ENCODE measurements around the gene CIITA.
"Not testable (repeated sequence)": the region's sequence is repeated elsewhere in the genome, so short reads cannot be mapped to it uniquely, and the experiment has no call there.

Gene CIITA

DNA sequence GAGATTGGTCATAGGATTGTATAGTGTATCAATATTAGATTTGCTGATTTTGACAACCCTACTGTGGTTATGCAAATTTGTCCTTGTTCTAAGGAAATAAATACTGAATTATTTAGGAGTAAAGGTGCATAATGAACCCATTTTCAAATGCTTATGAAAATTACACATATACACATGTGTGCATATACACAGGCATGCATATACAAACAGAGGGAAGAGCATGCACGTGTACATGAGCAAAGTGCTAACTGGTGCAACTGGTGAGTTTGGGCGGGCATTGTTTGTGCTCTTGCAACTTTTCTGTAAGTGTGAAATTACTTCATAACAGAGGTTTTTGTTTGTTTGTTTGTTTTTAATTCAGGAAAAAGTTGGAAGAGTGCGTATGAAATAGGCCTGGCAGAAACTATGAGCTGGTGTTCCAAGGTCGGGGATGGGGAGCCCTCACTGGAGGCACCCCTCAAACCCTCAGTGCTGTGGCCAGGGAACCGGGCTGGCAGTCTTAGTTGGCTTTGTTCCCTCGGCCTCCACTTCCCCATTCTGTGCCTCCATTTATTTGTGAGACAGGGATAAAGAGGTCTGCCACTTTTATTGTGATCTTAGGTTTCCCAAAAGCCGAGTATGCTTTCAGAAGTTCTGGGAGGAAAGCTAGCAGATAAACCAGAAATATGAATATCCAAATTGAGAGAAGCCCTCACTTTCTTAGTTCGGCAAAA lies 59.4 kb downstream of the CIITA start:
- DNase-seq = no peak

- DNase-seq = no peak
These were observed 60.3 kb downstream of the CIITA start for GRCh38 chr16:10937068-10937859.

- peak; percentile 69 for DNase-seq
These were observed 61.3 kb downstream of the CIITA start for GRCh38 chr16:10938321-10938720.

DNA sequence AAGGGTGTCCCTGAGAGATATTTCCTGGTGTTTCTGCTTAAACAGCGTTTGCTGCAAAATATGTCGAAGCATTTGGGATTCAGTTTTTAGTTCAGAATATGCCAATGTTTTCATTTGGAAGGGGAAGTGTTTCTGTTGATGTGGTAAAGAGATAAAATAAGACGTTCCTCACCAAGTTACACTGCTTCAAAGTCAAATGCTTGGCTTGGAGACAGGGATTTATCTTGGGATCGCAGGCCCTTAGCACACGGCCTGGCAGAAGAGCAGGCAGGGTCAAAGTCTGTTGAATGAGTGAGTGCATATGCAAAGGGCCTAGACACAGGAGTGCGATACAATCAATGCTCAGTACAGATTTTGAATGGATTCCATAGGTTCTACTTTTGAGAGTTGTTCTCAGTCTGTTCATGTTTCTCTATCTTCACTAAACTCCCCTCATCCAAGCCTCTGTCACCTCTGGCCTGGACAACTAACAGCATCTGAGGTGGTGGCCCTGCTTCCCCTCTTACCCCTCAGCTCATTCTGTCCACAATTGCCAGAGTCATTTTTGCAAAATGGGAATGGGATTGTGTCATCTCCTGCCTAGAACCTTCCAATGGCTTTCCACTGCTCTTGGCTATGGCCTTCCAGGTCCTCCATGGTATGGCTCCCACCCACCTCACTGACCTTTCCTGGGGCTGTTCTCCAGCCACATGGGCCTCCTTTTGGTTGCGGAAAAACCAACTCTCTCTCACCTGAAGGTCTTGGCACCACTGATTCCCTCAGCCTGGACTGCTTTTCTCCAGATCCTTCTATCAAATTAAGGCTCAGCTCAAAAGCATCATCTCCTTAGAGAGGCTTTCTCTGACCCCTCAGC lies 62.0 kb downstream of the CIITA start:
- no peak for DNase-seq

DNA sequence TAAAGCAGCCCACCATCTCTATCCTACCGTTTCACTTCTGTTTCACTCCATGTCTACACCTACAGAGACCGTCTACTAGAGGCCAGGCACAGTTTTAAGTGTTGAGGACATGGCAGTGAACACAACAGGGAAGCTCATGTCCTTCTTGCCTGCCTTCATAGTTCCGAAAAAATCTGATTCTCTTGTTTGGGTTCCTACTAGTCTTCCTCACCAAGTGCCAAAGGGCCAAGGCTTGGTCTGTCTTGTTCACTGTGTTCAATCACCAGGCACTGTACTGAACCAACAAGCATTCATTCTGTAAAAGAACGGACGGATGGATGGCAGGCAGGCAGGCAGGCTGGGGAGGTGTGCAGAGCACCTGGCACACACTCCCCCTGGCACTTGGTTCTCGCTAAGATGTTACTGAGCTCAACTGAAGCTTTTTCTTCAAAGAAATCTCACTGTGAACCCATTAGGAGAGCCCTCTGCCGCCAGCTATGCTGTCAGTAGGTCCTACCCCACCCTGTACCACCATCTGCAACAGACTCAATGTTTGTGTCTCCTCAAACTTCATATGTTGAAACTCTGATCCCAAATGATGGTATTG lies 62.7 kb downstream of the CIITA start:
- DNase-seq = no peak

DNA sequence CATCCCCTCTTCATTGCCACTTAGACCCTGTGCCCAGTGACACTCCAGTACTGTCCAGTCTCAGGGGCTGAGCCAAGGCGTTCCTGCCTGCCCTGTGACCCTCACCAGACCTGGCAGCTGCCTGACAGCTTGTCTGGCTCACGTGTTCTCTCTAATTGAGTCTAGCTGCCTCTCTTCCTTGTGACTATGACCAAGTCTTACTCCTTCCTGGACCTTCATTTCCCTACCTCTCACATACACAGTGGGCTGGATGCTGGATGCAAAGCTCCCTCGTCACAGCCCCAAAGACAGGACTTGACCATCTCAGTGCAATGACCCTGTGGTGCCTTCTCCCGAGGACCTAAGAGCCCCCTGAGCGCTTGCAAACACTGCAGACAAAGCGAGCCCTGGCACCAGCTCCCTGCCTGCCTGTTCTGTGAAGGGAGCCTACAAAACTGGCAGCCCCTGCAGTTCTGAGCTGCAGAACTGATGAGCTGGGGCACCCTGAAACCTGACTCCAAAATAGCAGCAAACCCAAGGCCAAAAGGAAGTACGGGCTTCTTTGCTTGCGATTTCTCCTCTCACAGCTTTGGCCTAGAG lies 63.6 kb downstream of the CIITA start:
- no peak for DNase-seq

DNA sequence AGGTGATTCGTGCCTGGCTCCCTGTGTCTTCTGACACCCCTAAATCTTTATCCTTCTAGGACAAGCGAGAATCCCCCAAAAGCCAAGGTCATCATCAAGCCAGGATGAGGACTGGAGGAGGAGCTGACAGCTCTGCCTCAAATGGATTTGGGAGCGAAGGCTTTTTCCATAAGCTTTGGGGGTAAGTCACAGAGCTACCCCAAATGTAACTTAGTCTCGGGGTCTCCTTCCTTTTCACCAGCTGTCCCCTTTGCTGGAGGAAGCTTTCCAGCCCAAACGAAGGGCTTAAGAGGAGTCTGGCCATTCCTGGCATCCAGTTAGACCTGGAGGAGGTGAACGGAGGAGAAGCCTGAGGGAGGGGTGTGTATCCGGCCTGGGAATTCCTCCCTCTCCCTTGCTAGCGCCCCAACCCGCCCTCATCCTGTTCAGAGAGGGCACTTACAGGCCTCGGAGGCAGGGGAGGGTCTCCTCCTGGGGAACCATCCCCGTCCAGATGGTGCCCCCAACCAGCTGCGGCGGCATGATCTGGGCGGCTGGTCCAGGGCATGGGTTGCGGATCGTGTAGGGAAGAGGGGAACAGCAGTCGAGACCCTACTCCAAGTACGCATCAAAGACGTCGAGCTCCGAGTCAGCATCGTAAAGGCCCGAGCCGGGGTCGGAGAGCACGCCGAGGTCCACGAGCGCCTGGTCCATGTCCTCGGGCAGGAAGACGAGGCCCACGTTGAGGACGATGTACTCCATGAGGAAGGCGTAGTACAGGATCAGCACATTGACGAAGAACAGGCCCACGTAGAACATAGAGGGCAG lies 64.3 kb downstream of the CIITA start:
- DNase-seq = no peak

GRCh38 chr16:10941935-10942351 lies 64.9 kb downstream of the CIITA start:
- not testable (repeated sequence) for DNase-seq

GRCh38 chr16:10942352-10943063 lies 65.5 kb downstream of the CIITA start, which contains the start of gene DEXI:
TSS of gene DEXI (minus strand) at chr16:10942468. CDS start at chr16:10942005, 463 bp downstream.
- peak; percentile 95 for DNase-seq

- DNase-seq = no peak
These were observed 66.0 kb downstream of the CIITA start for GRCh38 chr16:10943064-10943353.

GRCh38 chr16:10944249-10945064 lies 67.5 kb downstream of the CIITA start, which contains the start of gene CLEC16A:
TSS of gene CLEC16A (plus strand) at chr16:10944564. CDS start at chr16:10944718, 154 bp downstream.
- DNase-seq = peak; percentile 96

DNA sequence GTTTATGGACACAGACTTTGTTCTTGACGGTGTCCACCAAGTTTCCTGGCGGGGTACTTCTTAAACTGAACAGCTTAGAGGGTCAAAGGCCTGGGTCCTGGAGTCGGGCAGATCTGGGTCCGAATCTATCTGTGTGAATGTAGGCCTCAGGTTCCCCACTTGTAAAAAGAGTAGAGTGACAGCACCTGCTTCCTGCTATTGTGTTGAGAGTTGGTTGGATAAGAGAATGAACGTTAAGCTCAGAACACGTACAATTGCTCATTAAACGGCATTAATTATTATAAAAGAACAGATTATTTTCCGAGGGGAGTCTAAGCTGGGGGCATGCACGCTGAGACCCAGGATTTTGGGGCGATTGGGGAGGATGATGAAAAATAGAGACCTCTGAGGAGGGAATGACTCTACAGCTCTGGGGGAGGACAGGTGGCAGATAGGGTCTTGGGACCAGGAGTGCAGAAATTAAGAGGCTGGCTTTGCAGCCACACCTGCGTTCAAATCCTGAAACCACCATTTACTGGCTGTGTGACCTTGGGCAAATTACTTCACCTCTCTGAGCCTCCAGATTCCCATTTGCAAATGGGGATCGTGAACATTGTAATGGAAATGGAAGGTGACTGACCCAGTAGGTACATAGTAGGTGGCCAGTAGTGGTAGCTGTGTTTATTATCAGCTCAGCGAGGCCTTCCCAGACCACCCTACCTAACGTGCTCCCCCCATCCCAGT lies 68.2 kb downstream of the CIITA start:
- DNase-seq = no peak

DNA sequence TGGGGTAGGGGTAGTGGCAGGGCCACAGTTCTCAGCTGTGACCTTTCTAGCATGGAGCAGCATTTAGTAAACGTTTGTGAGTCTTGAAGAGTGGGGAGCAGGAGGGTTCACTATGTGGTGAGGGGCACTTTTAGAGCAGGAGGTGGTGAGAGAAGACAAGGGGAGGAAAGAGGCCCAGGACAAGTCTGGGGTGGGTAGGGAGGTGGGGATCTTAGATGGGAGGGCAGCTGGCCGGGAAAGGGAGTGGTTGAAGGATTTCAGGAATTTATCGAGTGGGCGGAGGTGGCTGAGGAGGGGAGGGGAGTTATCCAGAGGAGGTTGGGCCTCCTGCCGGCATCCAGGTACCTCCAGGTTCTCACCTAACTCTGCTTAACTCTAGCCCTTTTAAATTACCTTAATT lies 69.3 kb downstream of the CIITA start:
- no peak for DNase-seq

- DNase-seq = no peak
These were observed 70.3 kb downstream of the CIITA start for GRCh38 chr16:10947211-10947787.

GRCh38 chr16:10949424-10949970 lies 72.5 kb downstream of the CIITA start:
- DNase-seq = no peak

DNA sequence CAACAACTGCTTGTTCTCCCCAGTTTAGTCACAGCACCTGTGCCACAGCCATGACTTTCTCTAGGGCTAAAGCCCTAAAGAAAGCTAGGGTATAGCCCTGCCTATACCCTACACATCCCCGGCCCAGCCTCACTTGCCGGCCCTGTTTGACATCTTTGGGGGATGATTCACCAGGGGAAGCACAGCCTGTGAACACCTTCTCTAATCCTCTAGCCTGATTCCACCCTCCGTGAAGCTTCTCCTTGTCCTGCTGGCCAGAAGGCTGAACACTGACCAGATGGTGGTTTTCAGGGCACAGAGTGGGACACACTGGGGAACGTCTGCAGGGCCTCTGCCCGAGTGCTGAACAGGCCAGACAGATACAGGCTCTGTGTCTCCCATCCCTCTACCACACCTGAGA lies 73.4 kb downstream of the CIITA start:
- DNase-seq = no peak

DNA sequence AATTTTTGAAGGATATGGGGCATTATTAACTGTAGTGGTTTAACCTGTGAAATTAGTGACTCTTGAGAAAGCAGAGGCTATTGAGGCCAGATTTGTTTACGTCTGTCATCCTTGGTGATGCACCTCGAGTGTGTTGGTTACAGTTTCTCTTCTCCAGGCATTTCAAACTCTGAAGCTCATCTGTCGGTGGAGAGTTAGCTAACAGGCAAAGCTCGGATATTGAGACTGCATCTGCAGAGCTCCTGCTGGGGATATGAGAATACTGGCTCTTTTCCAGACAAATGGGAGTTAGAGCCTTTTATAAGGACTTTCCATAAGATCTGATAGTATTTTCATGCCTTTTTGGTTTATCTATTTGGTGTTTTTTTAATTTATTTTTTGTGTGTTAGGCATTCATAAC lies 74.0 kb downstream of the CIITA start:
- no peak for DNase-seq

DNA sequence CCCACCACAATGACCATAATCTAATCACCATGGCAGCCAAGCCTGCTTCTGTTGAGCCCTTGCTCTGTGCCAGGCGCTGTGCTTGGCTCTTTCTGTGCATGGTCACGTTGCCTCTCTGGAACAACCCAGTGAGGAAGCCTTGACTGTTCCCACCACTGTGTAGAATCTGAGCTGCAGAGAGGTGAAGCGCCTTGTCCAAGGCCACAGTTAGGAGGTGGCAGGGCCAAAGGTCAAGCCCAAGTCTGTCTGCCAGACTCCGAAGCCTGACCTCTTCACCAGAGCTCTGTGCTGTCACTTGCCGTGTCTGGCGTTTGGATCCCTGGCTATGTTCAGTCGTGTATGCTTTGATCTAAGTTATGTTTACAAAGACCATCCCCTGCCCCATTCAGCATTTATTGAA lies 77.9 kb downstream of the CIITA start:
- DNase-seq = no peak

All from stimulated activated CD8-positive, alpha-beta memory T cell treated with anti-CD3 and anti-CD28 coated beads, Interleukin-4, amount 100 ng/mL, for 48 hours (primary cell).